ENCODE measurements around the gene GALNT13.

The GALNT13 gene

DNA sequence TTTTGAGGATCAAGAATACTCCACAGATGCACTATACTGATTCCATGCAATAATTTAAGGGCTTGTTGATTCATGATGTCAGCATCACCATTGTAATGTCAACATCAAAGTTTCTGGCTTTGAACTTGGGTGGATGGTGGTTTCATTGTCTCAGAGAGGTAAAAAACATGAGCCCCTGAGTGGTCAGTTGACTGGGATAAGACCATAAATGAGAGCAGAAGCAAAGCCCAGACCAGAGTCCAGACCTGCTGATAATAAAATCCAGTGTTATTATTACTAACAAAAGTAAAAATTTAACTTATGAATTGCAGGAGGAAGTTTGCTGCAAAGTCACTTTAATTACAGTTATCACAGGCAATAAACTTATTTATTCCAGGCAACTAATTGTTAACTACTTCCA is 358.2 kb downstream of the GALNT13 start:
- no peak for DNase-seq

DNA sequence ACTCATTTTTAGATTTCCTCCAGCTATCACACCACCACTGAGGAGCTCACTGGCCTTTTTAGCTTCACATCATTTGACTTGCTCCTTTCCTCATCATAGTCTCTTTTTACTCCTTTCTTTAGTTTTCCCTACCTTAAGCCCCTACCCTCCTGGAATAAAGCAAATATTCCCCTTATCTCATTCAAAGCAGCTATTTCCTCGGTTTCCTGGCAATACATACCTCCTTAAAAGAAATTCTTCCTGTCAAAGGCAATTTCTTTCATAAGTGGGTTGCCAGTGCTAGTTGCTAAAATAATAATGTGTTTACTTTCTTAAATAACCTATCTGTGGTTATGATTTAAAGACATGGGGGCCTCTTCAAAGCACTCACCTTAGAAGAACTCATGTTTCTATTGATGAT is 359.3 kb downstream of the GALNT13 start:
- no peak for DNase-seq

DNA sequence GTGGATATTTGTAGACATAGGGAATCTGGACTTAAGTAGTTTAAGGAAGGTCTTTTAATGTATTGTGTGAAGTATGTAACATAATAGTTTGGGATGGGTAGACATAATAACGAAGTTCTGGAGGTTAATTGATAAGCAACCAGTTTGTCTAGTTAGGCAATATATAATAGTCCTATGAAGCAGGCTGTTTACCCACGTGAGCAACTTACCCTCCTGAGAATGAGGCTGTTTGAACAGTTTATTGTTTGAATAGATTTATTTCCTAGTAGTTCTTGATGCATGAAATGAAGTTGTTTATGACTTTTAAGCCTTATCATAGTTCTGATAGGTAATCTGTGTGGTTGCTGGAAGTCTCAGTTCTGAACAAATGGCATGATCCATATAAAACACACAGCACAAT is 361.5 kb downstream of the GALNT13 start:
- no peak for DNase-seq

DNA sequence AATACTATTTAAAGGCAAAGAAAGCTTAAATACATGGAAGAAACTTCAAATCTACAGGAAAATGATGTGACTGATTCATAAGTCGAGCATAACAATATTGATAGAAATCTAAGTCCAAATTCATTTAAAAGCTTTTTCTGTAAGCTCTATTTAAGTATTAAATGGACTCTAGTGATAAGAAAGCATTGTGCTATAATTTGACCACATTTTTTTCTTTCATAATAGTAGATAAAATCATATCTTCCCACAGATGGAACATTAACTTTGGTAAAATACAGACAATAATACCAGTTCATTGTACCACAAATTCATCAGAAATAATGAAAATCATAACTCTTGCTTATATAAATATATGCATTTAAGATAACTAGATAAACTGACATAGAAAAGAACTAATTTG is 366.5 kb downstream of the GALNT13 start:
- DNase-seq: no peak

DNA sequence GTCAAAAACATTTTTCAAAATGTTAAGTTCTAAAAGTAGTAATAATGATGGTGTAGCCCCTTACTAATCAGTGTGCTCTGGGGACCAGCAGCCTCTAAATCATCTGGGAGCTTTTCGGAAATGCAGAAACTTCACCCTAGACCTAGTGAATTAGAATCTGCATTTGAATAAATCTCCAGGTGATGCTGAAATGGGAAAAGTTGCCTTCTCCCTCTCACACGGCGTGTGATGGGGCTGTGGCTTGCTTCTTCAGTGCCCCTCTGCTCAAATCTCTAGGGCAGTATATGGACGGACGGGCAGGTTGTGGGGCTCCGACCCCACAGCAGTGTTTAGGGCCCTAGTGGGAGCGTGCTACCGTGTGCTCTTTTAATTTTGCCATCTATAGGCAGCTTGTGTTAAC is 368.6 kb downstream of the GALNT13 start:
- no peak for DNase-seq

DNA sequence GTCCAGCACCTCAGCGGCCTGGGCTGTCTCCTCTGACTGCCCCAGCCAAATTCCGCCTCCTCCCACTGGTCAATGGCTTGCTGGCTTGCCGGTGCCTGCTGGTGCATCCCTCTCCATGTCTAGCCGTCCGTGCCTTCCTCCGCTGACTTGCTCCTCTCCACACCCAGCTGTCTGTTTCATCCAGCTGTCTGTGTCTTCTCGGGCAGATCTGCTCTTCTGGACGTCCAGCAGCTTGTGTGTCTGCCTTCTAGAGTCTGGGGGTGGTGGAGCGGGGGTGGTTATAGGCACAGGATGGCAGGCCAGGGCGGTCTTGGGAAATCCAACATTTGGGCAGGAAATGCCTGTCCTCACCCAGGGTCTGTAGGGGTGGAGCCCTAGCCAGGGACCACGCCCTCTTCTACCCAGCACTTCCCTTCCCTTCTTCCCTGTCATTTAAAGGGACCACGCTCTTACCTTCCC is 369.2 kb downstream of the GALNT13 start:
- DNase-seq: no peak

DNA sequence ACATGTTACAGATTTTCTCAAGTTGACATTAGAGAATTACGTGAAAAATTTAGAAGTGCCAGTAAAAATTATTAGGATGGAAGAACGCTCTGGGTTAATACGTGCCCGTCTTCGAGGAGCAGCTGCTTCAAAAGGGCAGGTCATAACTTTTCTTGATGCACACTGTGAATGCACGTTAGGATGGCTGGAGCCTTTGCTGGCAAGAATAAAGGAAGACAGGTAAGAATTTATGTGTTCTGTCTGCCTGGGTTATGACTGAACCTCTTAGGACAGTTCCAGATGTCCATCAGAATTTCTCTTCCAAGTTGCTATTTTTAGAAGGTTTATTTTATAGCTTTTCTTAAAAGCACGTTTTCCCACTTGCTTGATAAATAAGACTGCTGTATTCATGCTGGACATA is 371.0 kb downstream of the GALNT13 start:
- no peak for DNase-seq

DNA sequence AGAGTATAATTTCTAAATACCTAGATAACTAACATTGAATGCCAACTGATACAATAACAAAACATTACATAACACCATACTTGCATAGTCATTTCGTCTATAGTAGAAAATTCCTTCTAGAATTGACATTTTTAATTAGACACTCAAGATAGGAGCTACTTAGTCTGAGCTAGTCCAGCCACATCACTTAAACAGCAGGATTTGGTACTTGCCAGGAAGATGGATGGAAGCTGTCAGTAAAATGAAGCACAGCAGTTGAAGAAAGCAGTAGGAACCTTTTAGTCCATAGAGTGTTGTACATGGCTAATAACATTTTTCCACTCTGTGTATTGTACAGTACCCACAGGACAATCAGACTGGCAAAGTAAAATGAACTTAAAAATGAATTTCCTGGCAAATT is 372.0 kb downstream of the GALNT13 start:
- DNase-seq: no peak

DNA sequence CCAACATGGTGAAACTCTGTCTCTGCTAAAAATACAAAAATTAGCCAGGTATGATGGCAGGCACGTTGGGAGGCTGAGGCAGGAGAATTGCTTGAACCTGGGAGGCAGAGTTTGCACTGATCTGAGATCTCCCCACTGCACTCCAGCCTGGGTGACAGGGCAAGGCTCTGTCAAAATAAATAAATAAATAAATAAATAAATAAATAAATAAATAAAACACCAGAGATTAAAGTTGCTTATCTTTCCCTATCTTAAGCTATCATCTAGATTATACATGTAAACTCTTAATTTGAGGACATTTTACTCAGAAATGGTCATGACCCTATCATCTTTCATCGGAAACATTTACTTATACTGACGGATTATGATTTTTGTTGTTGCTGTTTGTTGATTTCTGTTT is 373.2 kb downstream of the GALNT13 start:
- DNase-seq: no peak

DNA sequence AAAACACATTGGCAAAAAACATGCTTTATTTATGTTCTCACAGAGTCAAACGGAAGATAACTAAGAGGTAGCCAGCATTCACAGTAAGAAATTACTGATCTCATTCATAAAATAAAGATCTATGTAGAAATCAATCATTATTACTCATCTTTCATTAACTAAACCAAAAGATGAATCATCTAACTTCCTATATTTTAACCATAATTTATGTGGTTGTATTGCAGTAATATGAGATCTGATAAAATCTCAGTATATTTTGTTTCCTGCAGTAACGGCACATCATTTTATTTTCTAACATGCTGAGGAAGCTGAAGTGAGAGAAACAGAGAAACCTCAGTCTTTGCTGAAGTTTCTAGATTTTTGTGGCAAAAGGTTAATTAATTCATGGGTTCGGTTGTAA is 375.8 kb downstream of the GALNT13 start:
- no peak for DNase-seq

DNA sequence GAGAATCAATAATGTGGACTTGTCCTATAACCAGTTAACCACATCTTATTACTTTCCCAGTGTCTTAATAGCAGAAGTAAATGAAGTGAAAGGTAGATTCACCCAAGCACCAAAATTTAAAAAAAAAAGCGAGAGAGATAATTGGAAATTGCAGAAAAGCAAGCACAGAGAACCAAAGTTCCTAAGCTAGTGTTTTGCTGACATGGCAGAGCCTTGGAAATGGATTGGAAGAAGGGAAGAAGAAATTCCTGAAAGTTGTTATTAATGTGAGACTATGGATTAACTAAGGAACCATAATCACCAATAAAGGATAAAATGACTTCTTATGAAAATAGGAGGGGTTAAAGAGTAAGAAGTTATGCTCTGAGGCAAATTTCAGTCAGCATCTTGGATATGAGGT is 384.4 kb downstream of the GALNT13 start:
- no peak for DNase-seq

DNA sequence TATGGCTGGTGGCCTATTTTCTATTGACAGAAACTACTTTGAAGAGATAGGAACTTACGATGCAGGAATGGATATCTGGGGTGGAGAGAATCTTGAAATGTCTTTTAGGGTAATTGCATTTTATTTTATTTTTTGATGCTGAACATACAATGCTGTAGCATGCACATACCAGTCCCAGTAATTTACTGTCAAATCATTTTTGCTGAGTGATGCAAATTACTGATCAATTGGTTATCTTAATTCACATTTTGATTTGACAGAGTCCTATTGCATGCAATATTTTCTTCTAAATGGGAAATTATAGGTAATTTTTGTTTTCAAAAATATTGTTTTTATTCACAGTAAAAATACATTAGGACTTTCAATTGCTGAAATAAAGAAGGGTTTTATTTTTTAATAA is 387.3 kb downstream of the GALNT13 start:
- no peak for DNase-seq

DNA sequence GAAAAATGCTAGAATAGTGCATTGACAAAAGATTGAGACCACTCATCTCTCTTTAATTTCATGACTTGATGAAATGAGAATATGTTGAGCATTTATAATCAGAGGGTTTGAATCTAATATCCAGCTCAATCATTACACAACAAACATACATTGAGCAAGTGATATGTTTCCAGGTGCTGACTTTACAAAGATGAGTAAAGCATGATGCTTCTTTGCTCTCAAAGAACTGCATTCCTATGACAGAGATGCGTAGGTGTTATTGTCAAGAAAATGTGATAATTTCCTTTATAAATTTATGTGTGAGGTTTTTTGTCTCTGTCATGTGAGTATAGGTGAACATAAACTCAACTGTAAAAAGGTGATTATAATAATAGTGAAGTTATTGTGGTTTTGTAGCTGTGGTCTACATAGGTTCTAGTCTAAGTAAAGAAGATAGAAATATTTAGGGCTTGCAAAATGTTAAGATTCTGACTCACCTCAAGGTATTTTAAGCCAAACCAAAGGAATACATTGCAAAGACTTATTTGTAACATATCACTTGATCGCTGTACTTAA is 389.8 kb downstream of the GALNT13 start:
- no peak for DNase-seq

DNA sequence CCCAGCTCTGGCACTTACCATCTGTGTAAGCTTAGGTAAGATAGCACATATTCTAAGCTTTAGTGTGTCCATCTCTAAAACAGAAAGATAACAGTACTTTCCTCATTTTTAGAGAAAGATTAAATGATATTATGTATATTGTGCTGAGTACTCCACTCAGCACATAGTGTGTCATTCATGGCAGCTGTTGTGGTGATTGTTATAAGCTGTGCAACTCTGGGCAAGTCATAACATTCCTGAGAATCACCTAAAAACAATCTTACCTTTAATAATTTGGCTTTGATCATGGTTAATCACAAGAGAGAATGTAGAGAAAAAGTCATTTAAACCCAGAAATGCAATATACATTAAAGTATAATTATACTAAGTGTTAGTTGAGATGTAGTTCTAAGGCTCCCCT is 391.5 kb downstream of the GALNT13 start:
- no peak for DNase-seq

DNA sequence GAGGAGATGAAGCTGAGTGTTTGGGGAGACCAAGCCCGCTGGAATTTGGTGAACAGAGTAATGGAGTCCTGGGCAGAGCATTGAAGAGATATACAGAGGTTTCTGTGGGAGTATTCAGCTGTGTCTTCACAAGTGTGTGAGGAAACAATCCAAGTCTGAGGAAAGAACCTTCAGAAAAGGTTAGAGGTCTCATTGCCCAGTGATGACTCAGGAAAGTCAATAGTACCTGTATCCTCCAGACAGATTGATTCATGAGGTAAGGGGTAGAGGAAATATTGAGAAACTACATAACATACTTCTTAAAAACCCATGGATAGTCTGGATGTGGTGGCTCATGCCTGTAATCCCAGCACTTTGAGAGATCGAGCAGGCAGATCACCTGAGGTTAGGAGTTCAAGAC is 392.3 kb downstream of the GALNT13 start:
- no peak for DNase-seq

DNA sequence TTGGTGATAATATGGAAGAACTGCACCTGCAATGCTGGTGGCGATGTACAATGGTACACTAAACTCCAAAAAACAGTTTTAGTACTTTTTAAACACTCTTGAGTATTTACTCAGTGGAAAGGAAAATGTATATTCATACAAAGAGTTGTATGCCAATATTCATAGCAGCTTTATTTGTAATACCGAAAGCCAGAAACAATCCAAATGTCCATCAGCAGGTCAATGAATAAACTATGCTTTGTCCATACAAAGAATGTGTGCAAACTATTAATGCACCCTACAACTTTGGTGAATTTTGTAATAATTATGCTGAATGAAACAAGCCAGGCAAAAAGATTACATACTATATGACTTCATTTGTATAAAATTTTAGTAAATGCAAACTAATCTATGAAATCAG is 396.3 kb downstream of the GALNT13 start:
- DNase-seq: no peak

DNA sequence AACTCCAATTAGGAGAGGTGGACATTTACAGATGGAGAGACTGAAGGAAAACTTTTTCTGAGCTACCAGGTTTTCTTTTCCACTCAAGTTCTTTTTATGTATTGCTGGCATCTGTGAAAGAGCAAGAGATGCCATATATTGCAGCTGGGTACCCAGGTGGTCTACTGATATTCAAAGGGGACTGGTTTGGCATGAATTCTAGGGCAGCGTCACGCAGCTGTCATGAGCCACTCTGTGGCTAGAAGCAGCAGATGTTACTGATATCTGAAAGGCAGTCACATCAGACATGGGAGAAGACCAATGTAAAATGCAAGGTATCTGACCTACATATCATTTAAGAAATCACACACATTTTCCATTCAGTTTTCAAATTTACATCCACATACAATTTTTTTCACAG is 408.8 kb downstream of the GALNT13 start:
- no peak for DNase-seq

DNA sequence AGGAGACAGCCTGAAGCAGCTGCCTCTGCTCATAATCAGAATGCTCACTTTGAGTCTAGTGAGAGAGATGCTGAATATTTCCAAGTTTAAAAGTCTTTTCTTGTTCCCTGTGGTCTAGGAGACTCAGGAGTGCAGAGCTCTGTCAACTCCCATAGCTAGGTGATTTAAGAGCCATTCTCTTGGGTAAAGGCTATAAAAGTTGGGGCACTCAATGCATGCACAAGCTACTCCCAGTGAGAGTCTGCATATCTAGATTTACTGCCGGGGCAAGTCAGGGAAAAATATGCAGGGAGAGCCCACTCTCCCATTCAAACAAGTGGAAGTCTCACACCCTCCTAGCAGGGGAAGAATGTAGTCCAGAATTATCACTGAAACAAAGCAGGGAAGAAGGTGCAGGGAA is 418.1 kb downstream of the GALNT13 start:
- no peak for DNase-seq

DNA sequence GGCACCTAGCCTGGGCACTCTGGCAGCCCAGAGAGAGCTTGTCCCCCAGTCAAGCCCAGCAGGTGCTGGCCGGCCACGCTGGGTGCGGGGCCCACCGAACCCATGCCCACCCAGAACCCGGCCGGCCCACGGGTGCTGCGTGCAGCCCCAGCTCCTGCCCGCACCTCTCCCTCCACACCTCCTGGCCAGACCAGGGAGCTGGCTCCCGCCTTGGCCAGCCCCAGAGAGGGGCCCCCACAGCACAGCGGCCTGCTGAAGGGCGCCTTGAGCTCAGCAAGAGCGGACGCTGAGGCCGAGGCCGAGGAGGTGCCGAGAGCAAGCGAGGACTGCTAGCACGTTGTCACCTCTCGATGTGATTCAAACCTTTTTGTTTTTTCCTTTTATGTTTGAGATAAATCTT is 419.8 kb downstream of the GALNT13 start:
- DNase-seq: no peak

DNA sequence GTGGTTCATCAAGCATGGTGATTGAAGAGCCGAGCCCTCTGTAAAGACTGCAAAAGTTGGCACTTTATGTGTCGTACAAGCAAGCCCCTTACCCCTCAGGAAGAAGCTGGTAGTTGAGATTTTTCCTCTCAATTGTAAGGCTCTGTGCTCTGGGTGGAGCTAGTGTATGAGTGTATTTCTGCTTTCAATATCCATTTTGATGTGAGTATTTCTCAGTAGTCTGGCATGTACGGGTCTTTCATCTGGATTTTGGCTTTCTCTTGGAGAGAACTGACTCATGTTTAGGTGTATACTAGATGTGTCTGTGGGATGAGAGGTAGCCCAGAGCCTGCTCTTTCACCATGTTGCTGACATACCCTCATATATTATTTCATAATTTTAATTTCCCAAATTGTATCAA is 420.2 kb downstream of the GALNT13 start:
- DNase-seq: no peak

DNA sequence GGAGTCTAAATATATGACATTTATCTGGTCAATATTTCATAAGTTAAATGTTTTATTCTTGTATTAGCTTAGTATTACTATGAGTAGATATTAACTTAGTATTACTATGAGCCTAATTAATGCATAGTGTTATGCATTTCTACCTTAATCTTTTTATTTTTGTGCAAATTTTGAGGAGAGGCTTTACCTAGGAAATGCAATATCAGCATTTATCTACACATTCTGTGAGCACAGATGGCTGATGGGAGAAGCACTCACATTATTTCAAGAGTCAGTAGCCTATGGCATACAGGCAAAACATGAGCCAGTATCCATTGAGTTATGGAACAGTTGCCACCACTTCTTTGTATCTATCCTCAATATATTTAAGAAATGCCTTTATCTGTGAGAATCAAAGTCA is 422.1 kb downstream of the GALNT13 start:
- no peak for DNase-seq

DNA sequence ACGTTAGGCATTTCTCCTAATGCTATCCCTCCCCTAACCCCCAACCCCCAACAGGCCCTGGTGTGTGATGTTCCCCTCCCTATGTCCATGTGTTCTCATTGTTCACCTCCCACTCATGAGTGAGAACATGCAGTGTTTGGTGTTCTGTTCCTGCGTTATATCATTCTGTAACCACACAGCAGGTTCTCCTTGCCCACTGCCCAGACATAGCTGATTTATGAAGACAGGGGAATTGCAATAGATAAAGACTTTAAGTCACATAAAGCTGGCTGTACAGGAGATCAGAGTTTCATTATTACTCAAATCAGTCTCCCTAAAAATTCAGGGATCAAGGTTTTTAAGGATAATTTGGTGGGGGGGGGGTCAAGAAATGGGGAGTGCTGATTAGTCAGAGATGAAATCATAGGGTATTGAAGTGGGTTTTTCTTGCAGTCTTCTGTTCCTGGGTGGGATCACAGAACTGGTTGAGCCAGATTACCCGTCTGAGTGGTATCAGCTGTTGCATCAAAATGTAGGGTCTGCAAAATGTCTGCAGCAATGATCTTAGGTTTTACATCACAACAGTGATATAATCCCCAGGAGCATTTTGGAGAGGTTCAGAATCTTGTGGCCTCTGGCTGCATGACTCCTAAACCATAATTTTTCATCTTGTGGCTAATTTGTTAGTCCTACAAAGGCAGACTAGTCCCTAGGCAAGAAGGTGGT is 434.7 kb downstream of the GALNT13 start:
- no peak for DNase-seq

DNA sequence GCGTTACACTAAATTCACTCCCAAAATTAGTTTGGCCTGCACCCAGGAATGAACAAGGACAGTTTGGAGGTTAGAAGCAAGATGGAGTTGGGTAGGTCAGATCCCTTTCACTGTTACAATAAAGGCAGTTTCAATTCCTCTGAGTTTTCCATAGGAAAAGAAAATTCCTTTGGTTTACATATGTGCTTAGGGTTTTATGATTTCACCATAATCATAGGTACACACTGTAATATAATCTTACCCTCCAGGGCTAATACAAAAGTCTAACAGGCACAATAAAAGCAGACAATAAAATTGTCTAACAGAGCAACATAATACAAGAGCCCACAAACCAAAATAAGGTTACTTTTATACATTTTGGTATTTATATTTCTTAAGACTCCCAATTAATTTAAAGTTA is 435.3 kb downstream of the GALNT13 start:
- DNase-seq: no peak

DNA sequence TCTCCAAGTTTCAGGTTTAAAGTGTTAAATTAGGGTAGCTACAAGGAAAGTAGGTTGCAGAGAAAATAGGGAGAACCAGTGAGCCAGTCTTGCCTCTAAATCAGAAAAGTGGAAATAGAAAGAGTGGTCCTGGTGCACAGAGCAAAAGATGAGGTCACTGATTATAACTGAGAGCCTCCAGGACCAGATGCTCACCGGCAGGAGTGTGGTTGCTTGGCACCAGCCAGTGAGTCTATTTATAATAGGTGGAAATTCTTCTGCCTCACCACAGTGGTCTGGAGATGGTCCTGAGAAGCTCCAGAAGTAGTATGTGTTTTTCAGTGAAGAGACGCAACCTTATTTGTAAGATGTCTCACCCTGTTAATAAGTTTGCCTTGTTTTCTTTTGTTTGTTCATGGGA is 452.9 kb downstream of the GALNT13 start:
- no peak for DNase-seq

DNA sequence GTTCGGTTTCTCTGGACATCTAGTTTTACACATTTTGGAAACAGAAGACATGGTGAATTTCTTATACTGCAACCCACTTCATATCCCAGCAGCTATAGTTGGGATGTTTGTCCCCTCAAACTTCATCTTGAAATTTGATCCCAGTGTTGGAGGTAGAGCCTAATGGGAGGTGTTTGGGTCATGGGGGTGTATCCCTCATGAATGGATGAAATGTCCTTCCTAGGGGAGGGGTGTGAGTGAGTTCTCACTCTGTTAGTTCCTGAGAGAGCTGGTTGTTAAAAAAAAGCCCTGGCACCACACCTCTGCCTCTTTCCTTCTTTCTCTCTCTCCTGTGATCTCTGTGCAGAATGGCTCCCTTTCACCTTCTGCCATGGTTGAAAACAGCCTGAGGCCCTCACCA is 457.8 kb downstream of the GALNT13 start:
- DNase-seq: no peak
